HepG2 (cell line): ENCODE data around the gene LHPP.

Experiments
- ATF1 ChIP-seq: IDR thresholded peaks from 2 replicates; pipeline ENCODE4 v1.6.1; 2016; ENCODE audit warnings: mild to moderate bottlenecking, control low read depth
- CBX1 ChIP-seq: IDR thresholded peaks from one replicate; pipeline ENCODE4 v1.6.1; 2016; ENCODE audit warnings: antibody characterized with exemption, low read depth
- EHMT2 ChIP-seq: fragments of 200-600 bp; sonication (generic); IDR thresholded peaks from 2 replicates; pipeline ENCODE4 v1.7.0; 2017; ENCODE audit warnings: antibody characterized with exemption, low read depth, low read length, borderline replicate concordance
- EP300 ChIP-seq, 3 experiments: sonication (generic) in 1 of 3; formaldehyde crosslinking in 1 of 3; IDR thresholded peaks; 2 replicates each; pipeline versions ENCODE4 v1.5.1 to v1.6.1; 2011 to 2020; ENCODE audit warnings: low read depth in 2 of 3, low read length in 2 of 3, borderline replicate concordance in 1 of 3, improper control_type of control experiment in 1 of 3, mild to moderate bottlenecking in 1 of 3, missing genetic modification reagents in 1 of 3, moderate library complexity in 1 of 3
- HOXD1 ChIP-seq: sonication (generic); formaldehyde crosslinking; IDR thresholded peaks from 2 replicates; pipeline ENCODE4 v1.5.0; 2020; ENCODE audit warnings: missing genetic modification reagents
- POLR2AphosphoS5 ChIP-seq: IDR thresholded peaks from 2 replicates; pipeline ENCODE4 v1.6.1; 2012; ENCODE audit warnings: low read depth, low read length
- SALL2 ChIP-seq: sonication (generic); formaldehyde crosslinking; IDR thresholded peaks from 2 replicates; pipeline ENCODE4 v1.8.1; 2023; ENCODE audit warnings: mild to moderate bottlenecking, missing genetic modification reagents, inconsistent platforms
- ZNF597 ChIP-seq: sonication (generic); formaldehyde crosslinking; IDR thresholded peaks from 2 replicates; pipeline ENCODE4 v1.5.0; 2020; ENCODE audit warnings: missing genetic modification reagents

- TF ChIP-seq EP300 (IDR thresholded peaks at IDR 0.05; ENCODE audit: low read depth in 2 of 2, low read length in 2 of 2) (no peak), EP300 (CRISPR knock-in tag; IDR thresholded peaks at IDR 0.05; ENCODE audit: borderline replicate concordance) (no peak), EHMT2 (no peak), SALL2 (CRISPR knock-in tag) (no peak), ZNF597 (CRISPR knock-in tag) (no peak), ATF1 (CRISPR knock-in tag) (no peak), CBX1 (no peak), HOXD1 (CRISPR knock-in tag) (no peak), POLR2AphosphoS5 (no peak)
These were observed 158.3 kb downstream of the LHPP start for GRCh38 chr10:124619802-124620490.
